HCT116 (cell line): Measurements from ENCODE around the gene PTGES2. TPM values are rescaled to one million over a fixed set of nuclear protein-coding genes. Genes with fewer than 3 reads are reported as not detected.

Experiments
- ATAC-seq: fragments of 200-7000 bp; cut with Tn5 transposase; 2 replicates; pipeline ENCODE4 v1.9.1; 2020; ENCODE audit warnings: mild to moderate bottlenecking, moderate library complexity
- BruUV-seq: library from RNA; stranded (reverse); fragments of 400-500 nt; replicated peaks from 2 replicates; lab custom pipeline; 2021; lab: Mats Ljungman, UMichigan
- CTCF ChIA-PET: fragments of 300-600 bp; sonication (Branson Sonifier 250); formaldehyde crosslinking; loops from one replicate; lab custom pipeline; 2021; ENCODE audit warnings: antibody characterized with exemption; lab: Charles Lee
- POLR2A ChIA-PET: fragments of 300-600, 350-600 bp; sonication (Branson Sonifier 250); formaldehyde crosslinking; loops from one replicate; lab custom pipeline; 2021; ENCODE audit warnings: antibody characterized with exemption; lab: Charles Lee
- RAD21 ChIA-PET, 2 experiments: fragments of 300-600 bp; sonication (Branson Sonifier 250); formaldehyde crosslinking; loops; one replicate each; lab custom pipeline; 2023; ENCODE audit warnings: low total read pairs in 2 of 2; ENCODE audit not compliant: uncharacterized antibody in 2 of 2, unreplicated experiment in 2 of 2, low non-redundant PET in 1 of 2; lab: Charles Lee
- DNase-seq: peaks from one replicate; pipeline ENCODE4 v3.0.0-alpha.2; 2010; ENCODE audit warnings: low read depth, low spot score
- H2AFZ ChIP-seq: fragments of 200-600 bp; shearing (Covaris generic), sonication (generic); 2 replicates; pipeline ENCODE4 v1.6.1; 2017; ENCODE audit warnings: low read depth, mixed run types, mixed read lengths, antibody characterized with exemption, low read length; ENCODE audit not compliant: poor library complexity, severe bottlenecking
- H3K27ac ChIP-seq: 2 replicates; pipeline ENCODE4 v1.5.1; 2012; ENCODE audit warnings: low read depth, low read length
- H3K27me3 ChIP-seq: fragments of 200-600 bp; sonication (generic); 2 replicates; pipeline ENCODE4 v1.6.1; 2016; ENCODE audit warnings: mixed run types, low read length, mixed read lengths; ENCODE audit not compliant: insufficient read depth
- H3K36me3 ChIP-seq, 2 experiments: fragments of 200-500 bp in 1 of 2; fragments of 200-600 bp in 1 of 2; sonication (Bioruptor generic) in 1 of 2; sonication (generic) in 1 of 2; 2 replicates each; pipeline versions ENCODE4 v1.5.1 to v1.6.1; 2014 to 2016; ENCODE audit warnings: low read length in 2 of 2, inconsistent platforms in 1 of 2, mixed read lengths in 1 of 2, mixed run types in 1 of 2; ENCODE audit not compliant: insufficient read depth in 2 of 2, control insufficient read depth in 1 of 2
- H3K4me1 ChIP-seq, 2 experiments: fragments of 200-600 bp in 1 of 2; sonication (generic) in 1 of 2; 2 replicates each; pipeline versions ENCODE4 v1.5.1 to v1.6.1; 2012 to 2017; ENCODE audit warnings: low read length in 2 of 2, inconsistent platforms in 1 of 2, mild to moderate bottlenecking in 1 of 2, mixed read lengths in 1 of 2, mixed run types in 1 of 2, moderate library complexity in 1 of 2; ENCODE audit not compliant: insufficient read depth in 2 of 2, control insufficient read depth in 1 of 2
- H3K4me2 ChIP-seq: fragments of 200-600 bp; sonication (generic); 2 replicates; pipeline ENCODE4 v1.6.1; 2017; ENCODE audit warnings: mixed run types, low read length, mixed read lengths
- H3K4me3 ChIP-seq, 2 experiments: fragments of 200-600 bp in 1 of 2; sonication (generic) in 1 of 2; replicated peaks in 1 of 2; 2 replicates each; pipeline ENCODE4 v1.5.1; 2011 to 2016; ENCODE audit warnings: low read length in 2 of 2, control low read depth in 1 of 2, low read depth in 1 of 2, mild to moderate bottlenecking in 1 of 2, mixed read lengths in 1 of 2, mixed run types in 1 of 2
- H3K79me2 ChIP-seq: fragments of 200-600 bp; sonication (generic); 2 replicates; pipeline ENCODE4 v1.6.1; 2017; ENCODE audit warnings: mild to moderate bottlenecking, mixed run types, low read length, moderate library complexity, mixed read lengths; ENCODE audit not compliant: insufficient read depth
- H3K9ac ChIP-seq: fragments of 200-600 bp; sonication (generic); 2 replicates; pipeline ENCODE4 v1.6.1; 2016; ENCODE audit warnings: low read length, mixed read lengths
- H3K9me2 ChIP-seq: fragments of 200-600 bp; sonication (generic), shearing (Covaris generic); 2 replicates; pipeline ENCODE4 v1.6.1; 2017; ENCODE audit warnings: mixed run types, mild to moderate bottlenecking, moderate library complexity; ENCODE audit not compliant: insufficient read depth
- H3K9me3 ChIP-seq, 2 experiments: fragments of 200-500 bp in 1 of 2; fragments of 200-600 bp in 1 of 2; sonication (Bioruptor generic) in 1 of 2; sonication (generic) in 1 of 2; 2 replicates each; pipeline ENCODE4 v1.6.1; 2014 to 2017; ENCODE audit warnings: low read length in 2 of 2, mixed read lengths in 2 of 2, inconsistent platforms in 1 of 2, low read depth in 1 of 2, mild to moderate bottlenecking in 1 of 2, mixed run types in 1 of 2, moderate library complexity in 1 of 2; ENCODE audit not compliant: control insufficient read depth in 1 of 2, insufficient read depth in 1 of 2
- H4K20me1 ChIP-seq: fragments of 200-600 bp; sonication (generic), shearing (Covaris generic); 2 replicates; pipeline ENCODE4 v1.6.1; 2017; ENCODE audit warnings: mixed run types, mild to moderate bottlenecking, moderate library complexity; ENCODE audit not compliant: insufficient read depth
- CEBPB ChIP-seq: IDR thresholded peaks from 2 replicates; pipeline ENCODE4 v1.6.1; 2012; ENCODE audit warnings: low read depth
- EZH2phosphoT487 ChIP-seq: fragments of 200-600 bp; IDR thresholded peaks from 2 replicates; pipeline ENCODE4 v1.6.1; 2018; ENCODE audit warnings: antibody characterized with exemption, borderline replicate concordance
- FOSL1 ChIP-seq: IDR thresholded peaks from 2 replicates; pipeline ENCODE4 v1.6.1; 2012; ENCODE audit warnings: low read depth
- POLR2AphosphoS5 ChIP-seq: IDR thresholded peaks from 2 replicates; pipeline ENCODE4 v1.6.1; 2011; ENCODE audit warnings: mild to moderate bottlenecking, low read depth, low read length, moderate library complexity
- RAD21 ChIP-seq: IDR thresholded peaks from 2 replicates; pipeline ENCODE4 v1.6.1; 2012; ENCODE audit warnings: low read depth, mild to moderate bottlenecking
- REST ChIP-seq: IDR thresholded peaks from 2 replicates; pipeline ENCODE4 v1.6.1; 2012; ENCODE audit warnings: low read depth
- SIN3A ChIP-seq: IDR thresholded peaks from 2 replicates; pipeline ENCODE4 v1.6.1; 2012; ENCODE audit warnings: low read depth
- SRF ChIP-seq: IDR thresholded peaks from 2 replicates; pipeline ENCODE4 v1.6.1; 2012; ENCODE audit warnings: low read depth
- TCF7L2 ChIP-seq: IDR thresholded peaks from 2 replicates; pipeline ENCODE4 v1.7.0; 2011; ENCODE audit warnings: borderline replicate concordance, inconsistent platforms; ENCODE audit not compliant: insufficient read depth, insufficient read length; ENCODE audit errors: extremely low read depth
- YY1 ChIP-seq: IDR thresholded peaks from 2 replicates; pipeline ENCODE4 v1.6.1; 2011; ENCODE audit warnings: low read length, low read depth, moderate library complexity, mild to moderate bottlenecking; ENCODE audit not compliant: insufficient replicate concordance; ENCODE audit errors: extremely low read depth
- ZBTB33 ChIP-seq: IDR thresholded peaks from 2 replicates; pipeline ENCODE4 v1.6.1; 2011; ENCODE audit warnings: mild to moderate bottlenecking, low read length, moderate library complexity; ENCODE audit not compliant: insufficient replicate concordance; ENCODE audit errors: extremely low read depth
- ZNF274 ChIP-seq: fragments of 200-500 bp; sonication (Bioruptor generic); IDR thresholded peaks from 2 replicates; pipeline ENCODE4 v1.6.1; 2014; ENCODE audit warnings: mild to moderate bottlenecking, low read depth, low read length, inconsistent platforms
- intact Hi-C: fragments of 100-400 bp; cut with micrococcal nuclease; formaldehyde crosslinking; loops from 2 replicates; pipeline ENCODE4 v1.10.0; 2022
- total RNA-seq: library from RNA; stranded (reverse); gene quantifications from one replicate; pipeline ENCODE4 v1.2.1, GENCODE V29; 2021; ENCODE audit not compliant: unreplicated experiment
- TF ChIP-seq, protein P1 (sequence below): IDR thresholded peaks from 2 replicates; pipeline ENCODE4 v1.6.1; 2012
- TF ChIP-seq, protein P2 (sequence below), 3 experiments: fragments of 200-600 bp in 1 of 3; sonication (generic) in 1 of 3; IDR thresholded peaks in 2 of 3; conservative IDR thresholded peaks in 1 of 3; 2 replicates each; pipeline ENCODE4 v1.5.1; 2012 to 2017; ENCODE audit warnings: low read depth in 2 of 3, low read length in 2 of 3, antibody characterized with exemption in 1 of 3, borderline replicate concordance in 1 of 3, control low read depth in 1 of 3, mild to moderate bottlenecking in 1 of 3, mixed read lengths in 1 of 3, mixed run types in 1 of 3, moderate library complexity in 1 of 3; ENCODE audit not compliant: insufficient read depth in 1 of 3

The PTGES2 gene
- total RNA-seq, 1 experiment from 2014 or later = 148 TPM

DNA sequence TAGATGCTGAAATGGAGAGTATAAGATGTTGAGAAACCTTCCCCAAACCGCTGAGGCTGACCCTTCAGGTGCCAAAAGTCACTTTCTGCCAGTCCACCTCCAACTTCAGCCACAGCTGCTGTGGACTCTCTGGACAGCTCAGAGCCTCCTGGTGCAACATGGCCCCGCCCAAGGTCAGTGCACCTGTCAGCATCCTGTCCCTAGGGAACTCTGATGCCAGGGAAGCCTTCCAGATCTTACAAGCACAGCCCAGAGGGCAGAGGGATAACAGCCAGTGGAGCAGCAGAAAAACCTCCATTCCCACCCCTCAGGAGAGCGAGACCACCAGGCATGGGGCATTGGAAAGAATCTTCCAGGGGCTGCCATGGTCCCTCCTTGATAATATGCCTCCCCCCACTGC lies 10.5 kb upstream of the PTGES2 start:
- Histone ChIP-seq H3K9me2 (no peaks in the 10 kb centered on the region), H3K27me3 (peaks cover 3% of the 10 kb centered on the region; the same call in 1 of the 2 replicates), H3K79me2 (no peaks in the 10 kb centered on the region), H2AFZ (no peak overlapping the region), H3K4me2 (no peak overlapping the region), H3K9ac (no peak overlapping the region), H3K4me3 (no peak overlapping the region), H4K20me1 (no peaks in the 10 kb centered on the region), H3K36me3 (no peaks in the 10 kb centered on the region), H3K4me1 (peaks cover 0 to 4% of the 10 kb centered on the region in 2 experiments; a peak in 1 of 4 replicates), H3K27ac (no peak overlapping the region), H3K9me3 (peaks cover 0 to 4% of the 10 kb centered on the region in 2 experiments; a peak in 1 of 4 replicates)
- POLR2A ChIA-PET = interaction anchor here (1.3 kb wide), 1 partner anchor 10 kb away, joined by 3 read pairs; no protein-coding TSS in a partner anchor
- ATAC-seq = no peak
- CTCF ChIA-PET = no interaction called here
- TF ChIP-seq, protein P1, sequence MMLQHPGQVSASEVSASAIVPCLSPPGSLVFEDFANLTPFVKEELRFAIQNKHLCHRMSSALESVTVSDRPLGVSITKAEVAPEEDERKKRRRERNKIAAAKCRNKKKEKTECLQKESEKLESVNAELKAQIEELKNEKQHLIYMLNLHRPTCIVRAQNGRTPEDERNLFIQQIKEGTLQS = no peak
- TF ChIP-seq RAD21 = no peak
- no peak for TF ChIP-seq EZH2phosphoT487
- no peak for TF ChIP-seq REST
- TF ChIP-seq, protein P2, sequence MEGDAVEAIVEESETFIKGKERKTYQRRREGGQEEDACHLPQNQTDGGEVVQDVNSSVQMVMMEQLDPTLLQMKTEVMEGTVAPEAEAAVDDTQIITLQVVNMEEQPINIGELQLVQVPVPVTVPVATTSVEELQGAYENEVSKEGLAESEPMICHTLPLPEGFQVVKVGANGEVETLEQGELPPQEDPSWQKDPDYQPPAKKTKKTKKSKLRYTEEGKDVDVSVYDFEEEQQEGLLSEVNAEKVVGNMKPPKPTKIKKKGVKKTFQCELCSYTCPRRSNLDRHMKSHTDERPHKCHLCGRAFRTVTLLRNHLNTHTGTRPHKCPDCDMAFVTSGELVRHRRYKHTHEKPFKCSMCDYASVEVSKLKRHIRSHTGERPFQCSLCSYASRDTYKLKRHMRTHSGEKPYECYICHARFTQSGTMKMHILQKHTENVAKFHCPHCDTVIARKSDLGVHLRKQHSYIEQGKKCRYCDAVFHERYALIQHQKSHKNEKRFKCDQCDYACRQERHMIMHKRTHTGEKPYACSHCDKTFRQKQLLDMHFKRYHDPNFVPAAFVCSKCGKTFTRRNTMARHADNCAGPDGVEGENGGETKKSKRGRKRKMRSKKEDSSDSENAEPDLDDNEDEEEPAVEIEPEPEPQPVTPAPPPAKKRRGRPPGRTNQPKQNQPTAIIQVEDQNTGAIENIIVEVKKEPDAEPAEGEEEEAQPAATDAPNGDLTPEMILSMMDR (IDR thresholded peaks at IDR 0.05 in 2 of 3, conservative IDR thresholded peaks at IDR 0.05 in 1 of 3; ENCODE audit: borderline replicate concordance in 1 of 3, insufficient read depth in 1 of 3, low read depth in 2 of 3, low read length in 2 of 3) = no peak
- TF ChIP-seq SRF = no peak
- TF ChIP-seq CEBPB = no peak
- TF ChIP-seq POLR2AphosphoS5 = no peak
- TF ChIP-seq YY1 = no peak
- no peak for TF ChIP-seq TCF7L2
- TF ChIP-seq SIN3A = no peak
- no peak for TF ChIP-seq ZBTB33
- TF ChIP-seq FOSL1 = no peak
- TF ChIP-seq ZNF274 = no peak
- BruUV-seq = no TSS peak
- intact Hi-C loops = no loop called here
- RAD21 ChIA-PET = no interaction called here
- DNase-seq = no peak
